A549 (cell line): ENCODE results near the gene PTK7. TPM values are rescaled to one million over a fixed set of nuclear protein-coding genes. Genes with fewer than 3 reads are reported as not detected.

Source experiments
- ATAC-seq, 2 experiments: fragments of 200-7000 bp in 1 of 2; fragments of >200 bp in 1 of 2; cut with Nextera tagmentation in 1 of 2; cut with Tn5 transposase in 1 of 2; 3 replicates each; pipeline versions ENCODE4 v1.8.0 to v1.9.1; 2018 to 2020; ENCODE audit warnings: mild to moderate bottlenecking in 1 of 2, moderate library complexity in 1 of 2
- CTCF ChIA-PET: fragments of 300-600 bp; sonication (Branson Sonifier 250); formaldehyde crosslinking; extraction: SDS; loops from one replicate; lab custom pipeline; 2021; ENCODE audit warnings: antibody characterized with exemption, inconsistent platforms; lab: Yijun Ruan, JAX
- POLR2A ChIA-PET: fragments of 350-600 bp; formaldehyde crosslinking; extraction: SDS; loops from one replicate; lab custom pipeline; 2021; ENCODE audit warnings: antibody characterized with exemption, inconsistent platforms; lab: Yijun Ruan, JAX
- DNase-seq, 2 experiments: peaks; one replicate each; pipeline versions ENCODE4 v3.0.0 to v3.0.0-alpha.2; 2011 to 2016; ENCODE audit warnings: low read depth in 1 of 2, low spot score in 1 of 2
- FAIRE-seq: peaks from 2 replicates; lab custom pipeline; 2011; peaks lifted over from hg19 to GRCh38; lab: Jason Lieb, UNC
- H3K27ac ChIP-seq, 2 experiments: fragments of >200 bp; sonication (Bioruptor Twin); formaldehyde crosslinking; 3 replicates each; pipeline ENCODE4 v1.5.1; 2016 to 2017
- H3K4me1 ChIP-seq: fragments of >200 bp; sonication (Bioruptor Twin); formaldehyde crosslinking; 3 replicates; pipeline ENCODE4 v1.6.1; 2016
- H3K4me2 ChIP-seq: fragments of >200 bp; sonication (Bioruptor Twin); formaldehyde crosslinking; 3 replicates; pipeline ENCODE4 v1.6.1; 2016
- H3K4me3 ChIP-seq: fragments of >200 bp; sonication (Bioruptor Twin); formaldehyde crosslinking; 3 replicates; pipeline ENCODE4 v1.5.1; 2016
- H3K9me3 ChIP-seq: fragments of >200 bp; sonication (Bioruptor Twin); formaldehyde crosslinking; 3 replicates; pipeline ENCODE4 v1.6.1; 2016
- CBX2 ChIP-seq: fragments of 200-600 bp; sonication (generic); IDR thresholded peaks from 2 replicates; pipeline ENCODE4 v1.6.1; 2016; ENCODE audit warnings: low read depth, mild to moderate bottlenecking, borderline replicate concordance
- CBX8 ChIP-seq: fragments of 200-600 bp; sonication (generic); IDR thresholded peaks from 2 replicates; pipeline ENCODE4 v1.6.1; 2016
- CEBPB ChIP-seq, 2 experiments: fragments of >200 bp in 1 of 2; sonication (Bioruptor Twin) in 1 of 2; formaldehyde crosslinking in 1 of 2; IDR thresholded peaks; 2 replicates each; pipeline ENCODE4 v1.6.1; 2012 to 2016
- FOSL2 ChIP-seq, 2 experiments: fragments of 450-650 bp in 1 of 2; fragments of >200 bp in 1 of 2; sonication (Bioruptor Twin) in 1 of 2; formaldehyde crosslinking; IDR thresholded peaks; 2 replicates each; pipeline versions ENCODE4 v1.5.0 to v1.6.1; 2016 to 2020; ENCODE audit warnings: mild to moderate bottlenecking in 1 of 2, moderate library complexity in 1 of 2
- FOXS1 ChIP-seq: fragments of 250-450 bp; sonication (Bioruptor Pico); IDR thresholded peaks from 2 replicates; pipeline ENCODE4 v1.5.0; 2020; ENCODE audit warnings: mild to moderate bottlenecking, moderate library complexity
- HEYL ChIP-seq: fragments of 250-450 bp; sonication (Bioruptor Pico); IDR thresholded peaks from 2 replicates; pipeline ENCODE4 v1.8.0; 2021; ENCODE audit warnings: mild to moderate bottlenecking, moderate library complexity
- HOXA7 ChIP-seq: fragments of 250-450 bp; sonication (Bioruptor Pico); IDR thresholded peaks from 2 replicates; pipeline ENCODE4 v1.5.0; 2020; ENCODE audit warnings: mild to moderate bottlenecking, moderate library complexity
- HOXB13 ChIP-seq: fragments of 250-450 bp; sonication (Bioruptor Pico); IDR thresholded peaks from 2 replicates; pipeline ENCODE4 v1.5.0; 2020; ENCODE audit warnings: low read depth, mild to moderate bottlenecking, moderate library complexity
- HOXB5 ChIP-seq: fragments of 250-450 bp; sonication (Bioruptor Pico); IDR thresholded peaks from 2 replicates; pipeline ENCODE4 v1.5.0; 2020; ENCODE audit warnings: mild to moderate bottlenecking, moderate library complexity
- JUNB ChIP-seq: fragments of >200 bp; sonication (Bioruptor Twin); formaldehyde crosslinking; IDR thresholded peaks from 2 replicates; pipeline ENCODE4 v1.6.1; 2016
- KDM1A ChIP-seq: fragments of 200-600 bp; sonication (generic); IDR thresholded peaks from 2 replicates; pipeline ENCODE4 v1.6.1; 2016; ENCODE audit warnings: low read depth, mild to moderate bottlenecking
- MAFK ChIP-seq: fragments of 450-650 bp; IDR thresholded peaks from 2 replicates; pipeline ENCODE4 v1.6.1; 2014; ENCODE audit not compliant: partially characterized antibody
- POLR2AphosphoS2 ChIP-seq: conservative IDR thresholded peaks from 2 replicates; pipeline ENCODE4 v1.6.1; 2012; ENCODE audit warnings: low read length, improper control_type of control experiment, inconsistent platforms
- RAD21 ChIP-seq, 2 experiments: fragments of >200 bp in 1 of 2; sonication (Bioruptor Twin) in 1 of 2; formaldehyde crosslinking in 1 of 2; IDR thresholded peaks in 1 of 2; conservative IDR thresholded peaks in 1 of 2; 2 replicates in 1 of 2; 3 replicates in 1 of 2; pipeline ENCODE4 v1.6.1; 2012 to 2018; ENCODE audit warnings: inconsistent platforms in 1 of 2
- RCOR1 ChIP-seq: fragments of 150-350 bp; IDR thresholded peaks from 2 replicates; pipeline ENCODE4 v1.6.1; 2014; ENCODE audit warnings: antibody characterized with exemption, low read length, low read depth
- RFX5 ChIP-seq: fragments of 450-650 bp; IDR thresholded peaks from 2 replicates; pipeline ENCODE4 v1.7.1; 2014; ENCODE audit warnings: antibody characterized with exemption, mild to moderate bottlenecking, moderate library complexity
- SMC3 ChIP-seq: fragments of >200 bp; sonication (Bioruptor Twin); formaldehyde crosslinking; IDR thresholded peaks from 3 replicates; pipeline ENCODE4 v1.6.1; 2018; ENCODE audit warnings: inconsistent platforms
- TFCP2L1 ChIP-seq: fragments of 250-450 bp; sonication (Bioruptor Pico); IDR thresholded peaks from 2 replicates; pipeline ENCODE4 v1.5.0; 2021; ENCODE audit warnings: mild to moderate bottlenecking
- ZC3H11A ChIP-seq: fragments of 450-650 bp; IDR thresholded peaks from 2 replicates; pipeline ENCODE4 v1.6.1; 2014; ENCODE audit warnings: antibody characterized with exemption, mild to moderate bottlenecking
- ZFP36 ChIP-seq: fragments of 450-650 bp; IDR thresholded peaks from 2 replicates; pipeline ENCODE4 v1.6.1; 2014; ENCODE audit warnings: borderline replicate concordance; ENCODE audit not compliant: partially characterized antibody
- ZSCAN20 ChIP-seq: fragments of 250-450 bp; sonication (Bioruptor Pico); IDR thresholded peaks from 2 replicates; pipeline ENCODE4 v1.8.0; 2022; ENCODE audit warnings: mild to moderate bottlenecking, moderate library complexity
- WGBS: methylation state at CpG from one replicate; pipeline ENCODE4 v1.1.6; 2017; ENCODE audit errors: missing lambda C conversion rate; 5-methylcytosine and 5-hydroxymethylcytosine counted together
- polyA plus RNA-seq, 4 experiments: library from polyadenylated mRNA; depleted of rRNA in 3 of 4; stranded (reverse); fragments of >200 nt; fragmentation: RNase III in 1 of 4; extraction: RNeasy Plus Mini Kit Qiagen cat#74134 plus additional on column Dnase treatment in 1 of 4; gene quantifications; 2 replicates in 3 of 4; 3 replicates in 1 of 4; pipeline ENCODE4 v1.2.3, GENCODE V29; 2011 to 2017
- TF ChIP-seq, protein P1 (sequence below): fragments of >200 bp; sonication (Bioruptor Twin); formaldehyde crosslinking; IDR thresholded peaks from 2 replicates; pipeline ENCODE4 v1.6.1; 2016
- TF ChIP-seq, protein P2 (sequence below): fragments of >200 bp; sonication (Bioruptor Twin); formaldehyde crosslinking; IDR thresholded peaks from 3 replicates; pipeline ENCODE4 v1.5.1; 2016
- TF ChIP-seq, protein P3 (sequence below): fragments of 250-450 bp; sonication (Bioruptor Pico); IDR thresholded peaks from 2 replicates; pipeline ENCODE4 v1.5.0; 2020; ENCODE audit warnings: low read depth, mild to moderate bottlenecking, moderate library complexity
- TF ChIP-seq, protein P4 (sequence below): fragments of 450-650 bp; IDR thresholded peaks from 2 replicates; pipeline ENCODE4 v1.6.1; 2014; ENCODE audit warnings: antibody characterized with exemption

The PTK7 gene
- polyA plus RNA-seq, 2 of the 4 experiments (the other 2 are of a cell fraction) = 2.8 to 5.6 TPM

DNA sequence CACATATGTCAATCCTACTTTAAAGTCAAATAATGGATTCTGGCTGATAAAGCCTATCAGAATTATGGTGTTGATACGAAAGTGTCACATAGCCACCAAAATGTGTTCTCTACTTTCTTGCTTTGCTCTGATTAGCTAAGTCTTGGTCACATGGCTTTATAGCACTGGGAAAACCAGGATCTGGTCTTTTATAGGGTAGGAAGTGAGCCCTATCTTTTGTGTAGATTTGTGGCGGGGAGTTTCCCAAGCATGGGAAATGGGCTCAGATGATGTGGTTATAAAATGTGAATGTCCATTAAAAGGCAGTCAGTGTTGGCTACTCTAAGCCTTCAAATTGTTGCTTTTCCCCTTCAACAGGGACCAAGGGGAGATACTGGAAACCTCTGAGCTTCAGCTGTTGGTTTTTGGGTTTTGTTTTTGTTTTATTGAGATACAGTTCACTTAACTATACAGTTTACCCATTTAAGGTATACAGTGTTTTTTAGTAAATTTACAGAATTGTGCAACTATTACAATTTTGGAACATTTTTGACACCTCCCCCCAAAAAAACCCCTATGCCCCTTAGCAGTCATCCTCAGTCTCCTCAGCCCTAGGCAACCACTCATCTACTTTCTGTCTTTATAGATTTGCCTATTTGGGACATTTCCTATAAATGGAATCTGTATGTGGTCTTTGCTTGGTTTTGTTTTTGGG is 42.5 kb upstream of the PTK7 start:
- WGBS = 94% methylated on average over 2 of the region's 2 CpGs
- Histone ChIP-seq H3K27ac (no peak overlapping the region), H3K9me3 (no peaks in the 10 kb centered on the region), H3K4me3 (no peak overlapping the region), H3K4me1 (no peaks in the 10 kb centered on the region), H3K4me2 (no peak overlapping the region)
- ChIA-PET CTCF (interaction anchor here (0.8 to 1.3 kb wide), 2 partner anchors 13 to 110 kb away, joined by 3 to 5 read pairs; no protein-coding TSS in a partner anchor), POLR2A (interaction anchor here (1.2 kb wide), 1 partner anchor 20 kb away, joined by 4 read pairs; the partner anchor contains the start of gene CUL7)
- TF ChIP-seq, protein P1, sequence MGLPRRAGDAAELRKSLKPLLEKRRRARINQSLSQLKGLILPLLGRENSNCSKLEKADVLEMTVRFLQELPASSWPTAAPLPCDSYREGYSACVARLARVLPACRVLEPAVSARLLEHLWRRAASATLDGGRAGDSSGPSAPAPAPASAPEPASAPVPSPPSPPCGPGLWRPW = no peak
- TF ChIP-seq ZC3H11A (no peak), MAFK (no peak), CBX8 (no peak), SMC3 (no peak), HEYL (CRISPR knock-in tag) (no peak), RFX5 (no peak)
- ATAC-seq (no peak), FAIRE-seq (no peak), DNase-seq (no peak)

DNA sequence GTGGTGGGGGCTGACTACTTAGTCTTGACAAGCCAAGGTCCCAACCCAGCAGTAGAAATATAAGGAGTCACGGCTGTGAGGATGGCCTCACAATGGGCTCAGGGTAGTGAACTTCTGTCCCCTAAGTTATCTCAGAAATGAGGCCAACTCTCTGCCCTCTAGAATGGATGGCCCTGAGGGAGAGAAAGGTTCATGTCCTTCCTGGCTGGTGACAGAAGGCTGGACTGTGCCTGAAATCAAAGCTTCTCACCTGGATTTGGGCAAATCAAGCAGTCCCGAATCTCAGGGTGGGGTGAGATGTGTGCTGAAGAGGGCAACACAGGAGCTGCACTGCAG is 42.0 kb upstream of the PTK7 start:
- WGBS = 96% methylated on average over 2 of the region's 2 CpGs
- CTCF ChIA-PET = interaction anchor here (1.3 kb wide), 1 partner anchor 110 kb away, joined by 5 read pairs; no protein-coding TSS in a partner anchor
- H3K27ac ChIP-seq = no peak overlapping the region
- no peak overlapping the region for H3K4me2 ChIP-seq
- no peaks in the 10 kb centered on the region for H3K4me1 ChIP-seq
- POLR2A ChIA-PET = no interaction called here
- no peak for FAIRE-seq
- no peak overlapping the region for H3K4me3 ChIP-seq
- H3K9me3 ChIP-seq = no peaks in the 10 kb centered on the region
- DNase-seq = no peak
- TF ChIP-seq CBX2 = no peak
- TF ChIP-seq POLR2AphosphoS2 = no peak
- TF ChIP-seq, all 56 proteins: peak for 0
- ATAC-seq = no peak

DNA sequence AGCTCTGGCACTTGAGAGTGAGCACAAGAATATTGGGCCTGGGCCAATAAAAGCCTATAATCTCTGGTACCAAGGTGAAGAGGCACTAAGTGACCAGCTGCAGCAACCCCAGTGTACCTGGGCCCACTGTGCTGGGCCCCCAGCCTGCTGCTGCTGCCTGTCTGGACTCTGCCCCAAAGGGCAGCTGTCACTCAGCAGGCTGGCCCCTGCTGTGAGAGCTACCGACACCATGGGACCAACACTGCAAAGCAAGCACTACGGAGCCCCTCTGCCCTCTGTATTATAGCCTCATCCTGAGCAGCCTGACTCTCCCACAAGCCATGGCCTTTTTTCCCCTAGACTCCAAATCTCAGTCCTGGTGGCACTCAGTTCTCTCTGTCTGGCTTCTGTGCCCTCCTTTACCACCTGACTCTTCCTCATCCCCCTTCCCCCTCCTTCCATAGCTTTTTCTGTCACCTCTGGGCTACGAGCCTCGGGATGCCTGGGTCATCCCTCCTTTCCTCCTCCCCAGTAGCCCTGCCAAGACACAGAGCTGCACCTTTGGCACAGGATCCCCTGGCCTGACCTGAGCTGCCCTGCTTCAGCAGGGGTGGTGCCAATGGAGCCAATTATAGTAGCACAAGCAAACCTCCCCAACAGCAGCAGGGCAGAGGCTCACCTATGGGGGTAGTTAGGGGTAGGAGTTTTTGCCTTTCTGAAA is 40.5 kb upstream of the PTK7 start:
- ChIA-PET POLR2A (no interaction called here), CTCF (interaction anchor here (0.7 to 2.2 kb wide), 3 partner anchors 20 to 108 kb away, joined by 3 to 8 read pairs (median 3); no protein-coding TSS in a partner anchor)
- DNase-seq (no peak), FAIRE-seq (no peak), ATAC-seq (no peak)
- no peak overlapping the region for H3K4me3 ChIP-seq
- no peak overlapping the region for H3K4me2 ChIP-seq
- 95% methylated on average over 4 of the region's 4 CpGs for WGBS
- no peaks in the 10 kb centered on the region for H3K4me1 ChIP-seq
- H3K9me3 ChIP-seq = no peaks in the 10 kb centered on the region
- TF ChIP-seq CEBPB (IDR thresholded peaks at IDR 0.05) = no peak
- TF ChIP-seq SMC3 = no peak
- TF ChIP-seq ZFP36 = no peak
- no peak for TF ChIP-seq FOXS1
- TF ChIP-seq, protein P2, sequence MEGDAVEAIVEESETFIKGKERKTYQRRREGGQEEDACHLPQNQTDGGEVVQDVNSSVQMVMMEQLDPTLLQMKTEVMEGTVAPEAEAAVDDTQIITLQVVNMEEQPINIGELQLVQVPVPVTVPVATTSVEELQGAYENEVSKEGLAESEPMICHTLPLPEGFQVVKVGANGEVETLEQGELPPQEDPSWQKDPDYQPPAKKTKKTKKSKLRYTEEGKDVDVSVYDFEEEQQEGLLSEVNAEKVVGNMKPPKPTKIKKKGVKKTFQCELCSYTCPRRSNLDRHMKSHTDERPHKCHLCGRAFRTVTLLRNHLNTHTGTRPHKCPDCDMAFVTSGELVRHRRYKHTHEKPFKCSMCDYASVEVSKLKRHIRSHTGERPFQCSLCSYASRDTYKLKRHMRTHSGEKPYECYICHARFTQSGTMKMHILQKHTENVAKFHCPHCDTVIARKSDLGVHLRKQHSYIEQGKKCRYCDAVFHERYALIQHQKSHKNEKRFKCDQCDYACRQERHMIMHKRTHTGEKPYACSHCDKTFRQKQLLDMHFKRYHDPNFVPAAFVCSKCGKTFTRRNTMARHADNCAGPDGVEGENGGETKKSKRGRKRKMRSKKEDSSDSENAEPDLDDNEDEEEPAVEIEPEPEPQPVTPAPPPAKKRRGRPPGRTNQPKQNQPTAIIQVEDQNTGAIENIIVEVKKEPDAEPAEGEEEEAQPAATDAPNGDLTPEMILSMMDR = no peak
- no peak overlapping the region for H3K27ac ChIP-seq

DNA sequence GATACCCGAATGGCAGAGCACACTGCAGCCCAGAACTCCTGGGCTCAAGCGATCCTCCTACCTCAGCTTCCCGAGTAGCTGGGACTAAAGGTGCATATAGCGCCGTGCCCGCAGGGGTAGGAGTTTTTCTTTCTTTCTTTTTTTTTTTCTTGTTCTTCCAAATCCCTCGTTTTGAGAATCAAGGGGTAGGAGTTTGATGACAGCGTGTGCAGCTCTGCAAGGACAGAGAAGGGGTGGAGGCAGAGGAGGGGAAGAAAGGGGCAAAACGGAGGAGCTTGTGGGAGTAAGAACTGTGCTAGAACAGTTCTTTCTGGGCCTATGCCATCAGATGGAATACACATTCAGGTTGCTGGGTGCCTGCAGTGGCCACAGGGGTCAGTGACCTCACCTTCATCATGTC is 39.4 kb upstream of the PTK7 start:
- WGBS = 93% methylated on average over 9 of the region's 9 CpGs
- ATAC-seq (no peak), FAIRE-seq (no peak)

More for the DNA sequence above, 39.4 kb upstream of the PTK7 start:
- Histone ChIP-seq H3K27ac (no peak overlapping the region), H3K4me1 (no peaks in the 10 kb centered on the region), H3K4me2 (no peak overlapping the region), H3K4me3 (no peak overlapping the region), H3K9me3 (no peaks in the 10 kb centered on the region)
- CTCF ChIA-PET = interaction anchor here (2.2 kb wide), 1 partner anchor 107 kb away, joined by 8 read pairs; no protein-coding TSS in a partner anchor
- no peak for DNase-seq
- POLR2A ChIA-PET = no interaction called here
- TF ChIP-seq POLR2AphosphoS2 = no peak
- TF ChIP-seq, protein P3, sequence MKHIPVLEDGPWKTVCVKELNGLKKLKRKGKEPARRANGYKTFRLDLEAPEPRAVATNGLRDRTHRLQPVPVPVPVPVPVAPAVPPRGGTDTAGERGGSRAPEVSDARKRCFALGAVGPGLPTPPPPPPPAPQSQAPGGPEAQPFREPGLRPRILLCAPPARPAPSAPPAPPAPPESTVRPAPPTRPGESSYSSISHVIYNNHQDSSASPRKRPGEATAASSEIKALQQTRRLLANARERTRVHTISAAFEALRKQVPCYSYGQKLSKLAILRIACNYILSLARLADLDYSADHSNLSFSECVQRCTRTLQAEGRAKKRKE (CRISPR knock-in tag) = no peak
- TF ChIP-seq HEYL (CRISPR knock-in tag) = no peak
- TF ChIP-seq RAD21 (conservative IDR thresholded peaks at IDR 0.05 in 1 of 2, IDR thresholded peaks at IDR 0.05 in 1 of 2) = no peak
- TF ChIP-seq HOXA7 (CRISPR knock-in tag) = no peak
- no peak for TF ChIP-seq HOXB5 (CRISPR knock-in tag)
- TF ChIP-seq RCOR1 = no peak
- TF ChIP-seq, protein P4, sequence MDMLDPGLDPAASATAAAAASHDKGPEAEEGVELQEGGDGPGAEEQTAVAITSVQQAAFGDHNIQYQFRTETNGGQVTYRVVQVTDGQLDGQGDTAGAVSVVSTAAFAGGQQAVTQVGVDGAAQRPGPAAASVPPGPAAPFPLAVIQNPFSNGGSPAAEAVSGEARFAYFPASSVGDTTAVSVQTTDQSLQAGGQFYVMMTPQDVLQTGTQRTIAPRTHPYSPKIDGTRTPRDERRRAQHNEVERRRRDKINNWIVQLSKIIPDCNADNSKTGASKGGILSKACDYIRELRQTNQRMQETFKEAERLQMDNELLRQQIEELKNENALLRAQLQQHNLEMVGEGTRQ = no peak
- no peak for TF ChIP-seq HOXB13 (CRISPR knock-in tag)
- no peak for TF ChIP-seq FOSL2 (IDR thresholded peaks at IDR 0.05)
- no peak for TF ChIP-seq FOSL2 (CRISPR knock-in tag; IDR thresholded peaks at IDR 0.05)
- TF ChIP-seq KDM1A = no peak
- TF ChIP-seq TFCP2L1 (CRISPR knock-in tag) = no peak
- no peak for TF ChIP-seq ZSCAN20 (CRISPR knock-in tag)
- no peak for TF ChIP-seq JUNB
